ENCODE measurements around the gene MS4A1.

GRCh38 chr11:60469723-60470122 is 14.1 kb downstream of the MS4A1 start:
- TF ChIP-seq, protein P1, sequence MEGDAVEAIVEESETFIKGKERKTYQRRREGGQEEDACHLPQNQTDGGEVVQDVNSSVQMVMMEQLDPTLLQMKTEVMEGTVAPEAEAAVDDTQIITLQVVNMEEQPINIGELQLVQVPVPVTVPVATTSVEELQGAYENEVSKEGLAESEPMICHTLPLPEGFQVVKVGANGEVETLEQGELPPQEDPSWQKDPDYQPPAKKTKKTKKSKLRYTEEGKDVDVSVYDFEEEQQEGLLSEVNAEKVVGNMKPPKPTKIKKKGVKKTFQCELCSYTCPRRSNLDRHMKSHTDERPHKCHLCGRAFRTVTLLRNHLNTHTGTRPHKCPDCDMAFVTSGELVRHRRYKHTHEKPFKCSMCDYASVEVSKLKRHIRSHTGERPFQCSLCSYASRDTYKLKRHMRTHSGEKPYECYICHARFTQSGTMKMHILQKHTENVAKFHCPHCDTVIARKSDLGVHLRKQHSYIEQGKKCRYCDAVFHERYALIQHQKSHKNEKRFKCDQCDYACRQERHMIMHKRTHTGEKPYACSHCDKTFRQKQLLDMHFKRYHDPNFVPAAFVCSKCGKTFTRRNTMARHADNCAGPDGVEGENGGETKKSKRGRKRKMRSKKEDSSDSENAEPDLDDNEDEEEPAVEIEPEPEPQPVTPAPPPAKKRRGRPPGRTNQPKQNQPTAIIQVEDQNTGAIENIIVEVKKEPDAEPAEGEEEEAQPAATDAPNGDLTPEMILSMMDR (optimal IDR thresholded peaks at IDR 0.05 in 1 of 3, IDR thresholded peaks at IDR 0.05 in 1 of 3, conservative IDR thresholded peaks at IDR 0.05 in 1 of 3; ENCODE audit: extremely low read depth in 1 of 3, insufficient read depth in 2 of 3, low read length in 3 of 3): no peak
- TF ChIP-seq EZH2 (IDR thresholded peaks at IDR 0.05; ENCODE audit: low read length): no peak
